Measurements from ENCODE around the gene RBMX.
"Not testable (repeated sequence)": the region's sequence is repeated elsewhere in the genome, so short reads cannot be mapped to it uniquely, and the experiment has no call there.

- TF ChIP-seq CTCF, POLR2A (IDR thresholded peaks at IDR 0.05): not testable (repeated sequence)
Observed at GRCh38 chrX:136921438-136921837, 40.9 kb upstream of the RBMX start.

Measured in ovary (tissue), 3 donors.